HepG2 (cell line): ENCODE measurements around the gene HPCAL1. TPM values are rescaled to one million over a fixed set of nuclear protein-coding genes. Genes with fewer than 3 reads are reported as not detected.
A peak's percentile ranks its signal among the peaks of the same experiment; 100 is the strongest.

Experiments
- BCL6 ChIP-seq: IDR thresholded peaks from 2 replicates; pipeline ENCODE4 v1.6.1; 2016; ENCODE audit warnings: missing genetic modification reagents, missing compliant biosample characterization
- BHLHE40 ChIP-seq: IDR thresholded peaks from 2 replicates; pipeline ENCODE4 v1.6.1; 2011; ENCODE audit warnings: low read length, improper control_type of control experiment
- CREM ChIP-seq, 2 experiments: sonication (generic) in 1 of 2; formaldehyde crosslinking in 1 of 2; IDR thresholded peaks; 2 replicates each; pipeline versions ENCODE4 v1.4.0 to v1.6.1; 2016 to 2020; ENCODE audit warnings: antibody characterized with exemption in 1 of 2, mild to moderate bottlenecking in 1 of 2, missing genetic modification reagents in 1 of 2
- DPF2 ChIP-seq: sonication (generic); formaldehyde crosslinking; IDR thresholded peaks from 2 replicates; pipeline ENCODE4 v1.4.0; 2020; ENCODE audit warnings: mild to moderate bottlenecking, low read depth, missing genetic modification reagents, borderline replicate concordance
- ELF1 ChIP-seq: sonication (generic); formaldehyde crosslinking; IDR thresholded peaks from 2 replicates; pipeline ENCODE4 v1.4.0; 2020; ENCODE audit warnings: missing genetic modification reagents
- HNF4A ChIP-seq: sonication (generic); formaldehyde crosslinking; IDR thresholded peaks from 2 replicates; pipeline ENCODE4 v1.4.0; 2020; ENCODE audit warnings: missing genetic modification reagents
- KLF11 ChIP-seq: IDR thresholded peaks from 2 replicates; pipeline ENCODE4 v1.6.1; 2016; ENCODE audit warnings: missing compliant biosample characterization
- NFIC ChIP-seq: IDR thresholded peaks from 2 replicates; pipeline ENCODE4 v1.6.1; 2012; ENCODE audit warnings: mild to moderate bottlenecking, low read length, inconsistent platforms
- SAP130 ChIP-seq: IDR thresholded peaks from 2 replicates; pipeline ENCODE4 v1.6.1; 2016; ENCODE audit warnings: low read depth
- SKI ChIP-seq: fragments of 450-650 bp; IDR thresholded peaks from one replicate; pipeline ENCODE4 v1.6.1; 2018; ENCODE audit warnings: mild to moderate bottlenecking; ENCODE audit not compliant: partially characterized antibody
- SRSF1 ChIP-seq: fragments of 200-400 bp; formaldehyde crosslinking; optimal IDR thresholded peaks from 2 replicates; pipeline ENCODE3; 2017; ENCODE audit warnings: mild to moderate bottlenecking, low read depth, low read length, moderate library complexity
- XRCC5 ChIP-seq: fragments of 200-400 bp; formaldehyde crosslinking; optimal IDR thresholded peaks from 2 replicates; pipeline ENCODE3; 2017; ENCODE audit warnings: mild to moderate bottlenecking, low read length
- ZNF143 ChIP-seq: sonication (generic); formaldehyde crosslinking; IDR thresholded peaks from 2 replicates; pipeline ENCODE4 v1.4.0; 2020; ENCODE audit warnings: missing genetic modification reagents
- ZNF230 ChIP-seq: sonication (generic); formaldehyde crosslinking; IDR thresholded peaks from 2 replicates; pipeline ENCODE4 v1.4.0; 2020; ENCODE audit warnings: mild to moderate bottlenecking, missing genetic modification reagents
- ZNF547 ChIP-seq: sonication (generic); formaldehyde crosslinking; IDR thresholded peaks from 2 replicates; pipeline ENCODE4 v1.5.1; 2020; ENCODE audit warnings: mild to moderate bottlenecking, missing genetic modification reagents
- polyA plus RNA-seq, 8 experiments: library from polyadenylated mRNA; depleted of rRNA in 3 of 8; stranded (reverse) in 7 of 8; unstranded in 1 of 8; fragments of >200 nt; fragmentation: Illumina TruSeq in 4 of 8; extraction: Trizol in 4 of 8; gene quantifications; 2 replicates each; pipeline versions ENCODE4 v1.2.1 to v1.2.3, GENCODE V29; 2011 to 2016; ENCODE audit warnings: low read depth in 4 of 8, missing spikeins in 1 of 8, mixed read lengths in 1 of 8; ENCODE audit not compliant: insufficient read depth in 1 of 8
- total RNA-seq, 5 experiments: library from RNA; depleted of rRNA; stranded (reverse); fragments of >200 nt; fragmentation: Illumina TruSeq; extraction: Trizol; gene quantifications; 2 replicates each; pipeline ENCODE4 v1.2.3, GENCODE V29; 2016; ENCODE audit warnings: low read depth in 1 of 5
- TF ChIP-seq, protein P1 (sequence below): sonication (generic); formaldehyde crosslinking; IDR thresholded peaks from 2 replicates; pipeline ENCODE4 v1.4.0; 2020; ENCODE audit warnings: missing genetic modification reagents
- TF ChIP-seq, protein P2 (sequence below): sonication (generic); formaldehyde crosslinking; IDR thresholded peaks from 2 replicates; pipeline ENCODE4 v1.8.1; 2023; ENCODE audit warnings: mild to moderate bottlenecking, missing genetic modification reagents, borderline replicate concordance
- TF ChIP-seq, protein P3 (sequence below): sonication (generic); formaldehyde crosslinking; IDR thresholded peaks from 2 replicates; pipeline ENCODE4 v1.8.0; 2022; ENCODE audit warnings: low read depth, missing genetic modification reagents
- TF ChIP-seq, protein P4 (sequence below): sonication (generic); formaldehyde crosslinking; IDR thresholded peaks from 2 replicates; pipeline ENCODE4 v1.8.1; 2023; ENCODE audit warnings: mild to moderate bottlenecking, missing genetic modification reagents
- TF ChIP-seq, protein P5 (sequence below): sonication (generic); formaldehyde crosslinking; IDR thresholded peaks from 2 replicates; pipeline ENCODE4 v1.4.0; 2020; ENCODE audit warnings: missing genetic modification reagents

HPCAL1 gene
- total and polyA plus RNA-seq, 2 of the 13 experiments (the other 11 are each of a cell fraction or from before 2014, with no cell fraction given), result 29.5 to 29.9 TPM

DNA sequence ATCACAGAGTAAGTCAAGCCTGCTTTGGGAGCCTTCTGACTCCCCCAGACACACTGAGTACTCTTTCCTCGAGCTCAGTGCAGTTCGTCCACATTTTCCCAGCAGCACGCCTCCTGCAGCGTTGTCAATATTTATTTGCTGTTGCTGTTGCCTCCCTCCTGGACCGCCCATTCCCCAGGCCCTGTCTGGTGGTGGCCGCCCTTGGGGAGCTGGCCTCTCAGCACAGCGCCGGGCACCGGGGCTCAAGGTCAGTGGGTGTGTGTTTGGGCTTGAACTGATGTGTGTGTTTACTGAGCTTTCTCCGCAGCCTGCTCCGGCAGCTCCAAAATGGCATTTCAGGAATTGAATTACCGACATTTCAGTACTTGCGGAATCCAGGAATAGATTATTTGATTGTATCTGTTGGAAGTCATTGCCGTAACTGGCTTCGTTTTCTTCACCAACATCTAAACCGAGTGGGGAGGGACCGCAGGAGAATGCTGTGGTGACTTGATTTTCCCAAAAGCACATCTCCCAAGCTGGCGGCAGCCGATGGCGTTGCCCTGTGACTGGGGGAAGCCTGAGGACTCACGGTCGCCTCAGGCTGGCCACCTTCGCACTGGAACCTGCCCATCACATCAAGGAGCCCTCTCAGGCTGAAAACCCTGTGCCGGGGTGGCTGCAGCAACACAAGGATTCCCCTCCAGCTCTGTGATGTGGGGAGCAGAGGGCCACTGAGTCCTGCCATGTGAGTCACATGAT is 66.0 kb downstream of the HPCAL1 start (continued):
- TF ChIP-seq KLF11, result 0 out of 2 replicates have a peak, but pooled peaks have one; percentile 40
- peak; percentile 95 for TF ChIP-seq HNF4A (CRISPR knock-in tag)
- peak; percentile 68 for TF ChIP-seq ZNF143 (CRISPR knock-in tag)
- TF ChIP-seq BCL6 (CRISPR knock-in tag), result peak; percentile 100
- TF ChIP-seq, protein P1, sequence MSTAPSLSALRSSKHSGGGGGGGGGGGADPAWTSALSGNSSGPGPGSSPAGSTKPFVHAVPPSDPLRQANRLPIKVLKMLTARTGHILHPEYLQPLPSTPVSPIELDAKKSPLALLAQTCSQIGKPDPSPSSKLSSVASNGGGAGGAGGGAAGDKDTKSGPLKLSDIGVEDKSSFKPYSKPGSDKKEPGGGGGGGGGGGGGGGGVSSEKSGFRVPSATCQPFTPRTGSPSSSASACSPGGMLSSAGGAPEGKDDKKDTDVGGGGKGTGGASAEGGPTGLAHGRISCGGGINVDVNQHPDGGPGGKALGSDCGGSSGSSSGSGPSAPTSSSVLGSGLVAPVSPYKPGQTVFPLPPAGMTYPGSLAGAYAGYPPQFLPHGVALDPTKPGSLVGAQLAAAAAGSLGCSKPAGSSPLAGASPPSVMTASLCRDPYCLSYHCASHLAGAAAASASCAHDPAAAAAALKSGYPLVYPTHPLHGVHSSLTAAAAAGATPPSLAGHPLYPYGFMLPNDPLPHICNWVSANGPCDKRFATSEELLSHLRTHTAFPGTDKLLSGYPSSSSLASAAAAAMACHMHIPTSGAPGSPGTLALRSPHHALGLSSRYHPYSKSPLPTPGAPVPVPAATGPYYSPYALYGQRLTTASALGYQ, result peak; percentile 96
- peak; percentile 49 for TF ChIP-seq SRSF1
- peak; percentile 90 for TF ChIP-seq CREM (IDR thresholded peaks at IDR 0.05)
- TF ChIP-seq CREM (CRISPR knock-in tag; IDR thresholded peaks at IDR 0.05), result no peak
- peak; percentile 56; the same call in 1 of the 2 replicates for TF ChIP-seq ELF1 (CRISPR knock-in tag)
- TF ChIP-seq, protein P2, sequence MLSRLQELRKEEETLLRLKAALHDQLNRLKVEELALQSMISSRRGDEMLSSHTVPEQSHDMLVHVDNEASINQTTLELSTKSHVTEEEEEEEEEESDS (CRISPR knock-in tag), result no peak
- peak; percentile 99 for TF ChIP-seq SKI
- TF ChIP-seq ZNF230, result no peak
- TF ChIP-seq, protein P3, sequence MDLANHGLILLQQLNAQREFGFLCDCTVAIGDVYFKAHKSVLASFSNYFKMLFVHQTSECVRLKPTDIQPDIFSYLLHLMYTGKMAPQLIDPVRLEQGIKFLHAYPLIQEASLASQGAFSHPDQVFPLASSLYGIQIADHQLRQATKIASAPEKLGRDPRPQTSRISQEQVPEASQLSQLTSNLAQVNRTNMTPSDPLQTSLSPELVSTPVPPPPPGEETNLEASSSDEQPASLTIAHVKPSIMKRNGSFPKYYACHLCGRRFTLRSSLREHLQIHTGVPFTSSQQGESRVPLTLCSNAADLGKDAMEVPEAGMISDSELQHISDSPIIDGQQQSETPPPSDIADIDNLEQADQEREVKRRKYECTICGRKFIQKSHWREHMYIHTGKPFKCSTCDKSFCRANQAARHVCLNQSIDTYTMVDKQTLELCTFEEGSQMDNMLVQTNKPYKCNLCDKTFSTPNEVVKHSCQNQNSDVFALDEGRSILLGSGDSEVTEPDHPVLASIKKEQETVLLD (CRISPR knock-in tag), result no peak
- TF ChIP-seq XRCC5, result peak; percentile 94
- TF ChIP-seq ZNF547 (CRISPR knock-in tag), result peak; percentile 50; the same call in 1 of the 2 replicates
- TF ChIP-seq, protein P4, sequence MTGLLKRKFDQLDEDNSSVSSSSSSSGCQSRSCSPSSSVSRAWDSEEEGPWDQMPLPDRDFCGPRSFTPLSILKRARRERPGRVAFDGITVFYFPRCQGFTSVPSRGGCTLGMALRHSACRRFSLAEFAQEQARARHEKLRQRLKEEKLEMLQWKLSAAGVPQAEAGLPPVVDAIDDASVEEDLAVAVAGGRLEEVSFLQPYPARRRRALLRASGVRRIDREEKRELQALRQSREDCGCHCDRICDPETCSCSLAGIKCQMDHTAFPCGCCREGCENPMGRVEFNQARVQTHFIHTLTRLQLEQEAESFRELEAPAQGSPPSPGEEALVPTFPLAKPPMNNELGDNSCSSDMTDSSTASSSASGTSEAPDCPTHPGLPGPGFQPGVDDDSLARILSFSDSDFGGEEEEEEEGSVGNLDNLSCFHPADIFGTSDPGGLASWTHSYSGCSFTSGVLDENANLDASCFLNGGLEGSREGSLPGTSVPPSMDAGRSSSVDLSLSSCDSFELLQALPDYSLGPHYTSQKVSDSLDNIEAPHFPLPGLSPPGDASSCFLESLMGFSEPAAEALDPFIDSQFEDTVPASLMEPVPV, result no peak
- TF ChIP-seq SAP130 (CRISPR knock-in tag), result peak; percentile 98
- peak; percentile 49 for TF ChIP-seq BHLHE40
- TF ChIP-seq, protein P5, sequence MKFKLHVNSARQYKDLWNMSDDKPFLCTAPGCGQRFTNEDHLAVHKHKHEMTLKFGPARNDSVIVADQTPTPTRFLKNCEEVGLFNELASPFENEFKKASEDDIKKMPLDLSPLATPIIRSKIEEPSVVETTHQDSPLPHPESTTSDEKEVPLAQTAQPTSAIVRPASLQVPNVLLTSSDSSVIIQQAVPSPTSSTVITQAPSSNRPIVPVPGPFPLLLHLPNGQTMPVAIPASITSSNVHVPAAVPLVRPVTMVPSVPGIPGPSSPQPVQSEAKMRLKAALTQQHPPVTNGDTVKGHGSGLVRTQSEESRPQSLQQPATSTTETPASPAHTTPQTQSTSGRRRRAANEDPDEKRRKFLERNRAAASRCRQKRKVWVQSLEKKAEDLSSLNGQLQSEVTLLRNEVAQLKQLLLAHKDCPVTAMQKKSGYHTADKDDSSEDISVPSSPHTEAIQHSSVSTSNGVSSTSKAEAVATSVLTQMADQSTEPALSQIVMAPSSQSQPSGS, result peak; percentile 89
- TF ChIP-seq DPF2, result peak; percentile 74; the same call in 1 of the 2 replicates
- TF ChIP-seq NFIC, result 0 out of 2 replicates have a peak, but pooled peaks have one; percentile 65
